Kidney capillary endothelial cell (primary cell): ENCODE results near the gene OR2T8.

Experiments
- DNase-seq: peaks from one replicate; pipeline ENCODE4 v3.0.0-alpha.2; 2018; ENCODE audit warnings: low spot score

OR2T8 gene

DNA sequence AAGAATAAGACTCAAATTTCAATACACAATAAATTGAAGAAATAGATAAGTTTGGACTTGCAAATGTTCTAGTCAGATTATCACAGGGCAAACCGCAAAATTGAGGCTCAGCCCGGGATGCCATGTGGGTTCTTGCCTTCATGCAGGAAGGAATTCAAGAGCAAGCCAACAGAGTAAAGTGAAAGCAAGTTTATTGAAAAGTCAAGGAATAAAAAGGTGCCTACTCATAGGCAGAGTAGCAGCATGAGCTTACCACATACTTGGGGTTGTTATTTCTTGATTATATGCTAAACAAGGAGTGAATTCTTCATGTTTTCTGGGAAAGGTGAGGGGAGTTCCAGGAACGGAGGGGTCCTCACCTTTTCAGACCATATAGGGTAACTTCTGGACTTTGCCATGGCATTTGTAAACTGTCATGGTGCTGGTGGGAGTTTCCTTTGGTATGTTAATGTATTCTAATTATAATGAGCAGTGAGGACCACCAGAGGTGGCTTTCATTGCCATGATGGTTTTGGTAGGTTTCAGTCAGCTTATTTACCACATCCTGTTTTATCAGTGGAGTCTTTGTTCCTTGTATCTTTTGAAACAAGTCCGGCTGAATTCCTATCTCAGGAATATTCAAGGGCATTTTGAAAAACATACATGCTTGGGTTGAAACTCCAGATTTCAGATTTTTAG, 43.0 kb downstream of the OR2T8 start:
- no peak for DNase-seq

DNA sequence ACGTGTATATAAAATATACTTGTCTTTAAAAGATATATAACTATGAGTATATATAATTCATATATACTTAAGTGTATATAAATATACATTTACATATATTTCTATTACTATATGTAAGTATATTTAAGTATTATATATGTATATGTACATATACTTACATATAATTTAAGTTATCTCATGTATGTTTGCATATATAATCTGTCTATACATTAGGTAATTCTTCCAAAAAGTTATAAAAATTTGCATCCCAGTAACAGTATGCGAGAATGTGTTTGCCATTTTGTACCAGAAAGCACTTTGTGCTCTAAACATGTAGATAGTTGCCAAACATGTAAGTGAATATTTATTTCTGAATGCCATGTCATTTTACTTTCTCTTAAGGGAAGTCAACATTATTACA, 44.9 kb downstream of the OR2T8 start, which contains the start of gene OR2AK2:
Gene OR2AK2, plus strand, starts transcription at position 301 of the 400 bp plus-strand sequence. CDS start 144 bp downstream, outside the sequence.
- DNase-seq: no peak

DNA sequence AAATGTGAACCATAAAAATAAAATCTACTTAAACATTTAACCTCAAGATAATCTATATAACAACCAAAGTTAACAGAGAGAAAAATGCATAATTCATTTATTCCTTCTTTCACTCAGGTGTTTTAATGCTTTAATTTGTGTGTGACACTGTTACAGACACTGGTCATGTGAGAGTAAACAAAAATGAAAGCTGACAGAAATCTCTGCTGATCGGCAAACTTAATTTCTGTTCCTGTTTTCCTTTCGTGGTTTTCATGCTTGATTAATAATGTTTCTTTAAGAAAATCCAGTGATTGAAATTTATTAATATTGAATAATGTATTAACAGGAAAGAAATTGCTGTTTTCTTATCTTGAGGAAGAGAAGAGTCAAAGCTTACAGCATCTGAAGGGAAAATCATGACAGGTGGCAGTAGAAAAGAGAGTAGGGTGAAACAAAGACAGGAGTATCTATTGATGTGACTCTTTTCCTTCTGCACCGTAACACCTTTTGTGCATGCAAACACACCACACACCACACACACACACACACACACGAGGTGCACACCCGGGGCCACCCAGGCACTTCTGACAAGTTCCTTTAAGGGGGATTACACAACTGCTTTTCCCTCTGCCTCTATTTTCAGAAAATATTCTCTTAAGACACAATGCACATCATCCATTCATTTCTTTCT, 46.6 kb downstream of the OR2T8 start:
- DNase-seq: no peak
